ENCODE results near the gene ELMOD1.
A peak's percentile ranks its signal among the peaks of the same experiment; 100 is the strongest.
"Not testable (repeated sequence)": the region's sequence is repeated elsewhere in the genome, so short reads cannot be mapped to it uniquely, and the experiment has no call there.

Gene ELMOD1

DNA sequence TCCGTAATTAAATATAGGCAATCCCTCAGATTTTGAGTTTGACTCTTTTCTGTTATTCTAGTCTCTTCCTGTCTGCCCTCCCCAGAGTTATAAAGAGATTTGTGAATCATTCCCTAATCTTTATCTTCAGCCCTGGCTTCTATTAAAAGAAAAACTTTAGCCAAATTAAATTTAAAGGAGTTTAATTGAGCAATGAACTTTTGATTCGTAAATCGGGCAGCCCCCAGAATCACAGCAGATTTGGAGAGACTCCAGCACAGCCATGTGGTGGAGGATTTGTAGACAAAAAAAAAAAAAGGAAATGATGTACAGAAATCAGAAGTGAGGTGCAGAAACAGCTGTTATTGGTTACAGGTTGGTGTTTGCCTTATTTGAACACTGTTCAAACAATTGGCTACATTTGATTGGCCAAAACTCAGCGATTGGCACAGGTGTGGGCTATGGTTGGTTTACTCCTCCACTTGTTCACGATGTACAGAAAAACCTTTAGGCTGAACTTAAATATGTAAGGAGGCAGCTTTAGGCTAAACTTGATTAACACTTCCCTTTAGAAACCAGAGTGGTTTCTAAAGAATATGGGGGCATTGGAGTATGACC, 23.1 kb upstream of the ELMOD1 start:
- DNase-seq (ENCODE audit: insufficient read length, low spot score): no peak
- FAIRE-seq: no peak
- TF ChIP-seq, protein P1, sequence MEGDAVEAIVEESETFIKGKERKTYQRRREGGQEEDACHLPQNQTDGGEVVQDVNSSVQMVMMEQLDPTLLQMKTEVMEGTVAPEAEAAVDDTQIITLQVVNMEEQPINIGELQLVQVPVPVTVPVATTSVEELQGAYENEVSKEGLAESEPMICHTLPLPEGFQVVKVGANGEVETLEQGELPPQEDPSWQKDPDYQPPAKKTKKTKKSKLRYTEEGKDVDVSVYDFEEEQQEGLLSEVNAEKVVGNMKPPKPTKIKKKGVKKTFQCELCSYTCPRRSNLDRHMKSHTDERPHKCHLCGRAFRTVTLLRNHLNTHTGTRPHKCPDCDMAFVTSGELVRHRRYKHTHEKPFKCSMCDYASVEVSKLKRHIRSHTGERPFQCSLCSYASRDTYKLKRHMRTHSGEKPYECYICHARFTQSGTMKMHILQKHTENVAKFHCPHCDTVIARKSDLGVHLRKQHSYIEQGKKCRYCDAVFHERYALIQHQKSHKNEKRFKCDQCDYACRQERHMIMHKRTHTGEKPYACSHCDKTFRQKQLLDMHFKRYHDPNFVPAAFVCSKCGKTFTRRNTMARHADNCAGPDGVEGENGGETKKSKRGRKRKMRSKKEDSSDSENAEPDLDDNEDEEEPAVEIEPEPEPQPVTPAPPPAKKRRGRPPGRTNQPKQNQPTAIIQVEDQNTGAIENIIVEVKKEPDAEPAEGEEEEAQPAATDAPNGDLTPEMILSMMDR (IDR thresholded peaks at IDR 0.05; ENCODE audit: insufficient read depth, missing control alignments): no peak

DNA sequence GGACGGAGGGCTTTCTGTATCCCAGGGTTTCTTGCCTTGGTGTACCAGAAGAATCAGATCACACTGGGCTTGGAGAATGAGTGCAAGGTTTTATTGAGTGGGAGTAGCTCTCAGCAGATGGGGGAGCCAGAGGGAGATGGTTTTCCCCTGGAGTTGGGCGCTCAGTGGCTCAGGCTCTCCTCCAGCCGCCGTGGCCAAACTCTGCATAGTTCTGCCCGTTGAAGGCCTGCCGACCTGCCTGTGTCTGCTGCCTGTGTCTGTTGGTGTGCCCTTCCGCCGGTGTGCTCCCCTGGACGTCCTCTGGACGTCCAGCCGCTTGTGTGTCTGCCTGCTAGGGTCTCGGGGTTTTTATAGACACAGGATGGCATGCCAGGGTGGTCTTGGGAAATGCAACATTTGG, 20.9 kb upstream of the ELMOD1 start:
- TF ChIP-seq, protein P1 (IDR thresholded peaks at IDR 0.05; ENCODE audit: insufficient read depth, missing control alignments): no peak
- FAIRE-seq: no peak
- DNase-seq (ENCODE audit: insufficient read length, low spot score): no peak

DNA sequence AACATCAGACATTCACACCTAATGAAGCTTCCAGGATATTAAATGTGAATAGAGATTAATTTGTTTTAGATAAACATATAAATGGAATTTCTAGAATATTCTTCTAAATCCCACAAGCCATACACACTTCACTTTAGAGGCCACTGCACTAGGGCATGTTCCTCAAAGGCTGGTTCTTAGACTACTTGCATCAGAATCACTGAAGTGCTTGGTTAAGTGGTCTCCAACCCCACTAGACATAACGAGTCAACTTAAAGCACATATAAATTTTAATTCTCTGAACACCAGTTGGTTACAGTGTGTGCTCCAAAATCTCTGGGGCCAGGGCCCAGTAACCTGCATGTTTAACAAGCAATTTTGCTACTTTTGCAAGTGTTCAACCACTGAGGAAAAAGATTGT, 17.5 kb upstream of the ELMOD1 start:
- TF ChIP-seq, protein P1 (IDR thresholded peaks at IDR 0.05; ENCODE audit: insufficient read depth, missing control alignments): no peak
- no peak for DNase-seq (ENCODE audit: insufficient read length, low spot score)
- no peak for FAIRE-seq

DNA sequence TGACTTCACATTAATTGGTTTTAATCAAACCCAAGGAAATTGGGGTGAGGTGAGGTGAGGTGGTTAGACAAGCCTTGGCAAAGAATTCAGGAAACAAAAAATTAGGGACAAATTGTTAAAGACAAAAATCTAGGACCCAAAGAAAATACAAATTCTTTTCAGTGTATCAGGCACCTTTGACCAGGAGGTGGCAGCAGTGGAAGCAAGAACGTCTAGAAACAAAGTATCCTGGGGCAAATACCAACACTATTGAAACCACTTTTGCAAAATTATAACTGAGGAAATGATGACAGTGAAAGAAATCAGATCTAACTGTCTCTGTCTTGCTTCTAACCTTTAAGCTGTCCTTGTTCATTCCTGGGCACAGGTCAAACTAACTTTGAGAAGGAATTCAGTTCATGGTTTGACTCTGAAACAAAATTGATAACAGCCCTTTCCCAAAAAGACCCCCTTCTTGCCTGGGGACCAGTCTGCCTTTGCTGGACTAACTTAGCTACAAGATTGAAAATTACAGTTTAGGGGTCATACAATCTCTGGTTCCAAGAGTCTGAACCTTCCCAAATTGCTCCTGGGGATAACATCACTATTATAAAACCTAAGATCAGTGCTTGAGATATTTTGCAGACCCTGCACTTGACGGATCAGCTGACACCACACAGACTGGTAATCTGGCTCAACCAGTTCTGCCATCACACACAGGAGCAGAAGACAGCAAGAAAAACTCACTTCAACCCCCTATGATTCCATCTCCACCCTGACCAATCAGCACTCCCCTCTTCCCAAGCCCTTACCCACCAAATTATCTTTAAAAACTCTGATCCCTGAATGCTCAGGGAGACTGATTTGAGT, 14.2 kb upstream of the ELMOD1 start:
- not testable (repeated sequence) for DNase-seq (ENCODE audit: insufficient read length, low spot score); FAIRE-seq
- TF ChIP-seq, protein P1 (IDR thresholded peaks at IDR 0.05; ENCODE audit: insufficient read depth, missing control alignments): peak; percentile 80

DNA sequence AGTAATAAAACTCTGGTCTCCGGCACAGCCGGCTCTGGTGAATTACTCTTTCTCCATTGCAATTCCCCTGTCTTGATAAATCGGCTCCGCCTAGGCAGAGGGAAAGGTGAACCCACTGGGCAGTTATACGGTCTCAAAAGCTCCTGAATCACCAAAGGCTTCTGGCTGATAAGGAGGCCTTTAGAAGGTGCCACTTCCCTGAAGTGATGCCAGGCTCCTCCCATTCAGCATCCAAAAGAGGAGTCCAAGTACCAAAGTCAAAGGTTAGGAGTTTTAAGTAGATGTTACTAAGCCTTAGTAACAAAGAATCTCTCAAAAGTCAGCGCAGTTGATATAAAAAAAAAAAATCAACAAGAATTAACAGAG, 13.6 kb upstream of the ELMOD1 start:
- TF ChIP-seq, protein P1 (IDR thresholded peaks at IDR 0.05; ENCODE audit: insufficient read depth, missing control alignments): no peak
- no peak for DNase-seq (ENCODE audit: insufficient read length, low spot score)
- no peak for FAIRE-seq

DNA sequence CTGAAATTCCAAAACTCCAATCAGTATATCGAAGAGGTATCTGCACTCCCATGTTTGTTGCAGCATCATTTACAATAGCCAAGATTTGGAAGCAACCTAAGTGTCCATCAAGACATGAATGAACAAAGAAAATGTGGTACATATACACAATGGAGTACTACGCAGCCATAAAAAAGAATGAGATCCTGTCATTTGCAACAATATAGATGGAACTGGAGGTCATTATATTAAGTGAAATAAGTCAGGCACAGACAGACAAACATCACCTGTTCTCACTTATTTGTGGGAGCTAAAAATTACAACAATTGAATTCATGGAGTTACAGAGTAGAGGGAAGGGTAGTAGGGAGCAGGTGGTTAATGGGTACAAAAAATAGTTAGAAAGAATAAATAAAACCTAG, 11.8 kb upstream of the ELMOD1 start:
- FAIRE-seq: not testable (repeated sequence)

DNA sequence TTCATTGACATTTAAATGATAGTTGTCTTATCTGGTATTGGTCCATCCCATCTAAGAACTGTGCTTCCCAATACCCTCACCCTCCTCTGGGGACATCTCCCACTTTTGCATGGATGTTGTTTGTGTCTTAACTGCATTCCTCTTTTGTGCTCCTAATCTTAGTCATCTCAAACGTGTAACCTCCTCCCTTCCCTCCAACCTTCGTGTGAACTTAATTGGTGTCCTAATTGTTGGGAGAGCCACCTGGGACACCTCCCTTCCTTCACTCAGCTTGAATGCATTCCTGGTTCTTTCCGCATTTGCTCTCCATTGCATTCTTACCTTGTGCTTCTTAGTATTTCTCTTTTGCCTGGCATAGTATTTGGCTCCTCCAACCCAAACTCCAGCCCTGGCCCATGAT, 9.8 kb upstream of the ELMOD1 start:
- TF ChIP-seq, protein P1 (IDR thresholded peaks at IDR 0.05; ENCODE audit: insufficient read depth, missing control alignments): no peak
- no peak for DNase-seq (ENCODE audit: insufficient read length, low spot score)
- no peak for FAIRE-seq

More for the DNA sequence above, 11.8 kb upstream of the ELMOD1 start:
- not testable (repeated sequence) for DNase-seq (ENCODE audit: insufficient read length, low spot score)

All from D721Med (cell line).